GM12801 (cell line): Measurements from ENCODE around the gene TSSC4.

Source experiments
- TF ChIP-seq, protein P1 (sequence below): IDR thresholded peaks from one replicate; pipeline ENCODE4 v1.5.1; 2011; ENCODE audit warnings: control low read depth; ENCODE audit not compliant: insufficient read length; ENCODE audit errors: extremely low read depth

The TSSC4 gene

DNA sequence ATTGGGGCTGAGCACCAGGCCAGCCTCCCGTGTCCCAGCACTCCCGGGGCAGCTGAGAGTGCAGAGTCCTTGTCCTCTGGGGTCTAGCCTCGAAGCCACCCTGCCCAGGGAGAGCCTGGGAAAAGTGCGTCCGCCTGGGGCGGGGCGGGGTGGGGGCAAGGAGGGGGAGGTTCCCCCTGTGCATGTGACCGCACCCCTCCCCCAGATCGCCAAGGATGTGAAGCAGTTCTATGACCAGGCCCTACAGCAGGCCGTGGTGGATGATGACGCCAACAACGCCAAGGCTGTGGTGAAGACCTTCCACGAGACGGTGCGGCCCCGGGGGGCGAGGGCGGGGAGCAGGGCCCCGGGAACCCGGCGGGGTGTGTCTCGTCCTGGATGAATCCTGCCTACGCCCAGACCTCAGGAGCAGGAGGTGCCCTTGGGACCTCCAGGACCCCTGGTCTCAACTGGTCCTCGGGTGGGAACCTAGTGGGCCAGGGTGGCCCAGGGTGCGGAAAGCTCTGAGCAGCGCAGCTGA lies 5.3 kb upstream of the TSSC4 start:
- TF ChIP-seq, protein P1, sequence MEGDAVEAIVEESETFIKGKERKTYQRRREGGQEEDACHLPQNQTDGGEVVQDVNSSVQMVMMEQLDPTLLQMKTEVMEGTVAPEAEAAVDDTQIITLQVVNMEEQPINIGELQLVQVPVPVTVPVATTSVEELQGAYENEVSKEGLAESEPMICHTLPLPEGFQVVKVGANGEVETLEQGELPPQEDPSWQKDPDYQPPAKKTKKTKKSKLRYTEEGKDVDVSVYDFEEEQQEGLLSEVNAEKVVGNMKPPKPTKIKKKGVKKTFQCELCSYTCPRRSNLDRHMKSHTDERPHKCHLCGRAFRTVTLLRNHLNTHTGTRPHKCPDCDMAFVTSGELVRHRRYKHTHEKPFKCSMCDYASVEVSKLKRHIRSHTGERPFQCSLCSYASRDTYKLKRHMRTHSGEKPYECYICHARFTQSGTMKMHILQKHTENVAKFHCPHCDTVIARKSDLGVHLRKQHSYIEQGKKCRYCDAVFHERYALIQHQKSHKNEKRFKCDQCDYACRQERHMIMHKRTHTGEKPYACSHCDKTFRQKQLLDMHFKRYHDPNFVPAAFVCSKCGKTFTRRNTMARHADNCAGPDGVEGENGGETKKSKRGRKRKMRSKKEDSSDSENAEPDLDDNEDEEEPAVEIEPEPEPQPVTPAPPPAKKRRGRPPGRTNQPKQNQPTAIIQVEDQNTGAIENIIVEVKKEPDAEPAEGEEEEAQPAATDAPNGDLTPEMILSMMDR = no peak

DNA sequence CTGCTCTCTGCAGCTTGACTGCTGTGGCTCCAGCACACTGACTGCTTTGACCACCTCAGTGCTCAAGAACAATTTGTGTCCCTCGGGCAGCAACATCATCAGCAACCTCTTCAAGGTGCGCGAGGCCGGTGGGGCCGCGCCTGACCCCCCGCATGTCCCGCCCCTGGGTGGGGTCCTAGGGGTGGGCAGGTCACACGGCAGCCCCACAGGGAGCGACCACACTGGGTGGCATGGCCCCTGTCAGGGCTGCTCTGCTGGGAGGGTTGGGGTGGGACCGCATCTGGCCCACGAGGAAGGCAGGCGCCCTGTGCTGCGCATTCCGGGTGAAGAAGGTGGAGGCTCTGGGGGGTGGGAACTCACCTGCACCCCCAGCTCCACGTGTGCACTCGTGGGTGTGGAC lies 4.7 kb upstream of the TSSC4 start:
- TF ChIP-seq, protein P1 = no peak

DNA sequence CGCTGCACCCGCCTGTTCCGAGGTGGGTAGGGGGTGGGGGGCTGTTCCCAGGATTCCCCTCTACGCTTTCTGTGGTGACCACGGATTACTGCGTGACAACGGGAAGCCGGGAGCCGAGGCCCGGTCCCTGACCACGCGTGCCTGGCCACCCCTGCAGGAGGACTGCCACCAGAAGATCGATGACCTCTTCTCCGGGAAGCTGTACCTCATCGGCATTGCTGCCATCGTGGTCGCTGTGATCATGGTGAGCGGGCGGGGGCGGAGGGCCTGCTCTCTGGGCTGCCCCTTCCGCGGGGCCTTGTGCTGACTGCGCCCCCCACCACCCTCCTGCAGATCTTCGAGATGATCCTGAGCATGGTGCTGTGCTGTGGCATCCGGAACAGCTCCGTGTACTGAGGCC lies 4.1 kb upstream of the TSSC4 start:
- TF ChIP-seq, protein P1 = no peak

DNA sequence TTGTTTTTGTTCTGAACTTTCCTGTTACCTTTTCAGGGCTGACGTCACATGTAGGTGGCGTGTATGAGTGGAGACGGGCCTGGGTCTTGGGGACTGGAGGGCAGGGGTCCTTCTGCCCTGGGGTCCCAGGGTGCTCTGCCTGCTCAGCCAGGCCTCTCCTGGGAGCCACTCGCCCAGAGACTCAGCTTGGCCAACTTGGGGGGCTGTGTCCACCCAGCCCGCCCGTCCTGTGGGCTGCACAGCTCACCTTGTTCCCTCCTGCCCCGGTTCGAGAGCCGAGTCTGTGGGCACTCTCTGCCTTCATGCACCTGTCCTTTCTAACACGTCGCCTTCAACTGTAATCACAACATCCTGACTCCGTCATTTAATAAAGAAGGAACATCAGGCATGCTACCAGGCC lies 3.5 kb upstream of the TSSC4 start:
- TF ChIP-seq, protein P1 = no peak

DNA sequence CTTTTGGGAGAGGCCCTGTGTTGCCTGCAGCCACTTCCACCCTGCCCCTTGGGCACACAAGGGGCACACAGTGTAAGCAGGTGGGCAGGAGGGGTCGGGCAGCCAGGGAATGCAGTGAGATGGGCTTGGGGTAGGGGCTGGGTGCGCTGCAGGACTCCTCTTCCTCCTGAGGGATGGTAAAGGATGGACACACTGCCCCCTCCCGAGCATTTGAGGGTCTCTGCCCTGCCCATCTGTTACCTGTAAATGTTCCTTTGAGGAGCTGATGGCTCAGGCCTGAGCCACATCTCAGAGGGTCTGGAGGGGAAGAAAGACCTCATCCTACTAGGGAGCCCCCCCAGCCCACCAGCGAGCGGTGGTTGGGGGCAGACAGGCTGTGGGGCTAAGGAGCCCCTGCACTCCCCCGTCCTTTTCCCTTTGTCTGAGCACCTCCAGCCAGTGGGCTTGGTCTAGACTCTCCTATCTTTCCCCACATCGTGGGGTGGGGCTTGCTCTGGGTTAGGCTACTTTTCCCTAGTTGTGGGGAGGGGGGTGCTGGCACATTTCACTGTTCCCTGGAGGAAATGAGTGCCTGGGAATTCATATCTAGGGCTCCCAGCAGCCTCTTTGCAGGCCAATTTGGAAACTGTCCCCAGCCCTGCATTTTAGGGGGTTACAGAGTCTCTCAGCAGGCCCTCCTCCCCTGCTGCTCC lies 1.7 kb upstream of the TSSC4 start:
- TF ChIP-seq, protein P1 = no peak

DNA sequence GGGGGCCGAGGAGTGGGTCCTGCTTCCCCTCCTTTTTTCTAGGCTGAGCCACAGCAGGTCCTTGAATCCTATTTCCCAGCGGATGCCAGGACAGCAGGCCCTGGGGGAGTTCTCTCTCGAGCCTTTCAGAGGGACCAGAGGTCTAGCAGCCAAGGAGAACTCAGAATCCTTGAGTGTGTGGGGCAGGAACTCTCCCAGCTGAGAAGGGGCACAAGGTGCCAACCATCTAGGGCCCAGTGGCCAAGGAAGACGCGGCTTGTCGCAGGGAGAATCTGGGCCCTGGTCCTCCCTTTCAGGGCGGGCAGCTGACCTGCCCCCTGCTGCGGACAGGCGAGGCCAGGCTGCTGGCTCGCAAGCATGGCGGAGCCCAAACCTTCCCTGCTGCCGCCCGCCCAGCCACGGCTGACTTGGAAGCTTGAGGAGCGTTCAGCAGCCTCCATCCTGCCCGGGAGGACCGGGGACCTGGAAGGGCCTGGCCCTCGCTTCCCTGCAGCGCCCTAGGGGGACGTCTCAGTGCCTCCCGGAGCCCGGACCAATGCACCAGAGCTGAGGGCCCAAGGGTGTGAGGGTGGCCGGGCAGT lies 972 bp upstream of the TSSC4 start:
- TF ChIP-seq, protein P1 = no peak

DNA sequence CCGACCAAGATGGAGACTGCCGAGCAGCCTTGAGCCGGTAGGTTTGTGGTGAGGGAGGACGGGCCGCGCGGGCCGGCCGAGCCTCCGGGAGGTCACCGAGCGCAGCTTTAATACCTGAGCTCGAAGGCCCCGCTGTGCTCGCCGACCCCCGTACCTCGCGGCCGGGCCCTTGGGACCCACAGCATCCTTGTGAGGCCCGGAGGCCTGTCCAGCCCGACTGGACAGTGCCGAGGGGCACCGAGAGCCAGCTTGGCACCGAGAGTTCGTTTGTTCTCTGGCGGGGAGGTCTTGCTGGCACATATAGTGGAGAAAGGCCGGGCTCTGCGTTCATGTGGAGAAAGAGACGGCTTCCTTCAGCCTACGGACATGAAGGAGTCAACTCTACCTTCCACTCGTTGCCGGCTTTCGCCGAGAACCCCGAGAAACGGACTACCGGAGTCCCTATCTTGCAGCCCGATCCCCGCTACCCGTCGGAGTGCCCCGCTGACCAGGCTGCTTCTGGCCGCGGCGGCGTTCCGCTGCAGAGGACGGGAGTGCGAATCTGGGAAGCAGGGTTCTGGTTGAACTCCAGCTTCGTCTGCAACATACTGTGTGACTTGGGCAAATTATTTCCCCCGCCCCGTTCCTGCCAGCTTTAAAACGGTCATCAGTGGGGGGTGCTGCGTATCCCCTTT lies 349 bp downstream of the TSSC4 start:
- TF ChIP-seq, protein P1 = no peak
